Measurements from ENCODE around the gene TEKT3.
A peak's percentile ranks its signal among the peaks of the same experiment; 100 is the strongest.

The TEKT3 gene

DNA sequence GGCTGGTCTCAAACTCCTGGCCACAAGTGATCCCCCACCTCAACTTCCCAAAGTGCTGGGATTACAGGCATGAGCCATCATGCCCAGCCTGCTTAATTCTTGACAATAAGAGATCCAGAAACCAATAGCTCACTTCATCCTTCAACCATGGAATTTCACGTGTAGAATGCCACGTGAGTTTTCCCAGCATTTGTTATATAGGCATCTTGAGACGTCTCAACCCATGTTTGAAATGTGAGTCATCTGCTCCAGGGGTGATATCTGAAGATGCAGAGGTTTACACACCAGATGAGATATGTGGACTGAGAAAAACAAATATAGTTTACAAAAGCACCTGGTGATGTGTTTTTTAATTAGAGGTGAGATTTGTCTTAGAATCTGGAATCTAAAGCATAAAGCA lies 7.1 kb downstream of the TEKT3 start:
- no peak overlapping the region for H3K4me3 ChIP-seq (ENCODE audit: low read depth, low read length)
- in situ Hi-C loops (cut with HindIII; ENCODE audit: low sequenced_read_pairs), result no loop called here
- TF ChIP-seq, protein P1, sequence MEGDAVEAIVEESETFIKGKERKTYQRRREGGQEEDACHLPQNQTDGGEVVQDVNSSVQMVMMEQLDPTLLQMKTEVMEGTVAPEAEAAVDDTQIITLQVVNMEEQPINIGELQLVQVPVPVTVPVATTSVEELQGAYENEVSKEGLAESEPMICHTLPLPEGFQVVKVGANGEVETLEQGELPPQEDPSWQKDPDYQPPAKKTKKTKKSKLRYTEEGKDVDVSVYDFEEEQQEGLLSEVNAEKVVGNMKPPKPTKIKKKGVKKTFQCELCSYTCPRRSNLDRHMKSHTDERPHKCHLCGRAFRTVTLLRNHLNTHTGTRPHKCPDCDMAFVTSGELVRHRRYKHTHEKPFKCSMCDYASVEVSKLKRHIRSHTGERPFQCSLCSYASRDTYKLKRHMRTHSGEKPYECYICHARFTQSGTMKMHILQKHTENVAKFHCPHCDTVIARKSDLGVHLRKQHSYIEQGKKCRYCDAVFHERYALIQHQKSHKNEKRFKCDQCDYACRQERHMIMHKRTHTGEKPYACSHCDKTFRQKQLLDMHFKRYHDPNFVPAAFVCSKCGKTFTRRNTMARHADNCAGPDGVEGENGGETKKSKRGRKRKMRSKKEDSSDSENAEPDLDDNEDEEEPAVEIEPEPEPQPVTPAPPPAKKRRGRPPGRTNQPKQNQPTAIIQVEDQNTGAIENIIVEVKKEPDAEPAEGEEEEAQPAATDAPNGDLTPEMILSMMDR (IDR thresholded peaks at IDR 0.05; ENCODE audit: low read depth, low read length), result no peak
- no peak for DNase-seq (ENCODE audit: low read depth, low spot score)

DNA sequence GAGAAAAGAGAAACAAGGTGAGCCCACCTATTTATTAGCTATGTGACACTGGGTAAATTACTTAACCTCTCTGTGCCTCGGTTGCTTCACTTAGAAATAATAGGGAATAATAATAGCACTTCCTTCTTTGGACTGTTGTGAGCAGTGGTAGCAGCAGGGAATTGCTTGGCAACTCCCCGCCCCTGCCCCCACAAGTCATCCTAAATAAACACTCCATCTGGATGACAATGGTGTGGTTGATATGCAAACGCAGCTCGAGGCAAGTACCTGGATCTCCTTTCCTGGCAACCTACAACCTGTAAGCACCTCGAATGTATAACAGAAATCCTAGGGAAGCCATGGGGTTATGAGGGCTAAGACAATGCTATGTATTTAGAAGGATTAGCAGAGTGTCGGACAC lies 9.1 kb downstream of the TEKT3 start:
- in situ Hi-C loops (cut with HindIII; ENCODE audit: low sequenced_read_pairs), result no loop called here
- no peak overlapping the region for H3K4me3 ChIP-seq (ENCODE audit: low read depth, low read length)
- DNase-seq (ENCODE audit: low read depth, low spot score), result no peak
- TF ChIP-seq, protein P1 (IDR thresholded peaks at IDR 0.05; ENCODE audit: low read depth, low read length), result no peak

DNA sequence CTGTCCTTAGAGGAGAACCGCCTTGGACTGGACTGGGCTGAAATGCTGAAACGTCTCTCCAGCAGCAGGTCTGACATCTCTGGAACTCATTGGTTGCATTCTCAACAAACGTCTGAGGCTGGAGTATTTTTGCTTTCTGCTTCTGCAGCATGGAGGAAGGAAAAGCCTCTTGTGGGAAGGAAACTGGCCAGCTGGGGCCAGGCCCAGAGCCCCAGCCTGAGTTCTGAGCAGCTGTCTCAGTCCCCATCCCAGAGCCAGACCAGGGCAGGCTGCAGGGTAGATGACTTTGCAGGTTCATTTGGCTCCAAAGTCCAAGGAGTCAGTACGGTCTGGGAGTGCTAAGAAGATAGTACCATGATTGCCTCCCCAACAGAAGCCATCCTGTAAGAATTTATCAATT lies 18.3 kb downstream of the TEKT3 start:
- H3K4me3 ChIP-seq (ENCODE audit: low read depth, low read length), result no peak overlapping the region
- DNase-seq (ENCODE audit: low read depth, low spot score), result no peak
- in situ Hi-C loops (cut with HindIII; ENCODE audit: low sequenced_read_pairs), result no loop called here
- TF ChIP-seq, protein P1 (IDR thresholded peaks at IDR 0.05; ENCODE audit: low read depth, low read length), result no peak

DNA sequence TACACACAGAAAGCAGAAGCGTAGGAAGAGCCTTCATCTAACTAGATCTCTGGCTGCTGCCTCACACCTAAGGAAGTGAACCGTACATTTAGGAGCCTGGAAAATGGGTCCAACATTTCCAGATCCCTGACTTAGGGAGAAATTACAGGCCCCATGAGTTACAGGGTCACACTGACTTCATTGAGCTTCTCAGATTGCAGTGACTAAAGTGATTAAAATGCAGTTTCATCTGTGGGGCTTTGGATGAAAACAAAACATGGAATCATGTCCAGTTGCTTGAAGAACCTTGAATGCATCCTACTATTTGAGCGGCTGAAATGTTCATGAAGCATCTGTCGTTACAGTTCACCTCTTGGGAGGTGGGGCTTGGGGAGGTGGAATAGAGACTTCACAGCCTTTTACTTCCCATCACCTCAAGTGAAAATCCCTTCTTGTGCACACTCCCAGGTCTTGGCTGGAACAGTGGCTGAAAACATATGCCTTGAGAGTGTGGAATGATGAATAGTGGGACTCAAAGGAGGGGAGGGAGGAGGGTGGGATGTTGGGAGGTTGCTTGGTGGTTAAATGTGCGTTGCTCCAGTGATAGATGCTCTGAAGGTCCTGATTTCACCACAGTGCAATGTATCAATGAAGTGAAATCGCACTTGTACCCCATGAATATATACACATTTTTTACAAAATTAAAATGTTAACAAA lies 19.7 kb downstream of the TEKT3 start:
- no peak overlapping the region for H3K4me3 ChIP-seq (ENCODE audit: low read depth, low read length)
- in situ Hi-C loops (cut with HindIII; ENCODE audit: low sequenced_read_pairs), result no loop called here
- DNase-seq (ENCODE audit: low read depth, low spot score), result peak; percentile 47
- TF ChIP-seq, protein P1 (IDR thresholded peaks at IDR 0.05; ENCODE audit: low read depth, low read length), result no peak

DNA sequence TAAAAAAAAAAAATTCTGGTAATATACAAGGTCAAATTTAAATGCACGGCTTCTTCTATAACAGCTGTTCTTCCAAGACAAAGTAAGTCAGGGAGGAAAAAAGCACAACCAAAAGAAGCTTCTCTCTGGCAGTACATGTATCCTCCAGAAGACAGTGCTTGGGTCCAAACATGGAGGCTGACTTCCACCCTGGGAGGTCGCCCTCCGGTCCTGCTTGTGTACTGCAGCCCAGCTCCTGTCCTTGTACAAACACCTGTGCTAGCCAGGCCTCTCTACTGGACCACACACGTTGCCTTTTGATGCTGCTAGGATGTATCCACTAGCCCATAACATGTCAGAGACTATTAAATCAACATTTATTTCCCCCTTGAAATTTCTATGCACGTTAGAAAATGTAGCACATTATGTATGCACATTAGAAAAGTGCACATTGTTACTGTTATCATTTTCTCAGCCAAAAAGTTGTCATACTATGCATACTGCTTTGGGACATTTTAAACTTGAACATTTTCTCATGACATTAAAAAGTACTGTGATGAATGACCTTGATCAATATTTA lies 21.9 kb downstream of the TEKT3 start:
- no peak overlapping the region for H3K4me3 ChIP-seq (ENCODE audit: low read depth, low read length)
- in situ Hi-C loops (cut with HindIII; ENCODE audit: low sequenced_read_pairs), result no loop called here
- DNase-seq (ENCODE audit: low read depth, low spot score), result no peak
- TF ChIP-seq, protein P1 (IDR thresholded peaks at IDR 0.05; ENCODE audit: low read depth, low read length), result no peak

DNA sequence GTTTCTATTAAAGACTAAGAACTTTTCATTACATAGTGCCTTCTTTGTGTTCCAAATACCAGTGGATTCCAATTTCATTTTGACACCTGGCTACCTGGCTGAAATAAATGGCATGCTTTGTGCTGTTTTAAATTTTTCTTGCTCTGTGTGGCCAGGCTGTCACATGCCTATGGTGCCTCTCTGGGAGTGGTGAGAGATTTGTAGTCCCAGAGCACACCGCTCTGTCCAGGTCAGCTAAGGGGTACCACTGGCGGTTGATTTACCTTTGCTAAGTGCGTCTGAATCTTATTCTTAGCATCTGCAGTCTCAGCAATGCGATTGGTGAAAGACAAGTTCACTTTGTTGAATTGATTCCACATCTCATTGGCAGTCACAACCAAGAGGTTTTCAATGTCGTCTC lies 29.4 kb downstream of the TEKT3 start:
- no peak overlapping the region for H3K4me3 ChIP-seq (ENCODE audit: low read depth, low read length)
- DNase-seq (ENCODE audit: low read depth, low spot score), result no peak
- TF ChIP-seq, protein P1 (IDR thresholded peaks at IDR 0.05; ENCODE audit: low read depth, low read length), result no peak
- in situ Hi-C loops (cut with HindIII; ENCODE audit: low sequenced_read_pairs), result no loop called here
